MM.1S (cell line): Measurements from ENCODE around the gene EDC4.

Experiments
- DNase-seq: peaks from one replicate; pipeline ENCODE4 v3.0.0-alpha.2; 2015
- H2AFZ ChIP-seq: fragments of 300-600 bp; sonication (generic); 2 replicates; pipeline ENCODE4 v1.6.0; 2016; ENCODE audit warnings: antibody characterized with exemption, low read length
- H3F3A ChIP-seq: fragments of 300-600 bp; sonication (generic); 2 replicates; pipeline ENCODE4 v1.6.1; 2016; ENCODE audit warnings: mild to moderate bottlenecking, antibody characterized with exemption, low read length, moderate library complexity, mixed read lengths; ENCODE audit not compliant: insufficient read depth
- H3K27ac ChIP-seq: fragments of 300-600 bp; sonication (generic); 2 replicates; pipeline ENCODE4 v1.5.1; 2016; ENCODE audit warnings: mild to moderate bottlenecking, low read length
- H3K27me3 ChIP-seq: fragments of 300-600 bp; sonication (generic); replicated peaks from 2 replicates; pipeline ENCODE4 v1.6.0; 2016; ENCODE audit warnings: low read length; ENCODE audit not compliant: insufficient read depth
- H3K36me3 ChIP-seq: fragments of 300-600 bp; sonication (generic); replicated peaks from 2 replicates; pipeline ENCODE4 v1.6.1; 2016; ENCODE audit warnings: mild to moderate bottlenecking, low read length, mixed read lengths; ENCODE audit not compliant: insufficient read depth
- H3K4me1 ChIP-seq: fragments of 300-600 bp; sonication (generic); 2 replicates; pipeline ENCODE4 v1.6.1; 2016; ENCODE audit warnings: low read length, mixed read lengths
- H3K4me2 ChIP-seq: fragments of 300-600 bp; sonication (generic); 2 replicates; pipeline ENCODE4 v1.6.0; 2016; ENCODE audit warnings: low read depth, low read length
- H3K4me3 ChIP-seq: fragments of 300-600 bp; sonication (generic); 2 replicates; pipeline ENCODE4 v1.5.1; 2016; ENCODE audit warnings: low read length, mixed read lengths
- H3K79me2 ChIP-seq: fragments of 300-600 bp; sonication (generic); 2 replicates; pipeline ENCODE4 v1.6.1; 2016; ENCODE audit warnings: mixed run types, low read length, mixed read lengths
- H3K9ac ChIP-seq: fragments of 300-600 bp; sonication (generic); 2 replicates; pipeline ENCODE4 v1.6.1; 2016; ENCODE audit warnings: low read length, mixed read lengths
- H3K9me2 ChIP-seq: fragments of 300-600 bp; sonication (generic); replicated peaks from 2 replicates; pipeline ENCODE4 v1.6.1; 2016; ENCODE audit warnings: mild to moderate bottlenecking, low read length, mixed read lengths; ENCODE audit not compliant: insufficient read depth
- H3K9me3 ChIP-seq: fragments of 300-600 bp; sonication (generic); replicated peaks from 2 replicates; pipeline ENCODE4 v1.6.1; 2016; ENCODE audit warnings: mild to moderate bottlenecking, low read length, mixed read lengths; ENCODE audit not compliant: insufficient read depth
- H4K20me1 ChIP-seq: fragments of 300-600 bp; sonication (generic); 2 replicates; pipeline ENCODE4 v1.6.1; 2016; ENCODE audit warnings: mild to moderate bottlenecking, low read length, moderate library complexity, mixed read lengths; ENCODE audit not compliant: insufficient read depth
- EZH2 ChIP-seq: fragments of 300-600 bp; sonication (generic); optimal IDR thresholded peaks from 2 replicates; pipeline ENCODE3; 2017; ENCODE audit warnings: low read depth, mild to moderate bottlenecking, antibody characterized with exemption, low read length, mixed read lengths
- EZH2phosphoT487 ChIP-seq: fragments of 300-600 bp; sonication (generic); IDR thresholded peaks from 2 replicates; pipeline ENCODE4 v1.6.1; 2018; ENCODE audit warnings: antibody characterized with exemption, low read length
- TF ChIP-seq, protein P1 (sequence below): fragments of 300-600 bp; sonication (generic); IDR thresholded peaks from 2 replicates; pipeline ENCODE4 v1.5.1; 2016; ENCODE audit warnings: antibody characterized with exemption, low read length, mixed read lengths

Gene EDC4

DNA sequence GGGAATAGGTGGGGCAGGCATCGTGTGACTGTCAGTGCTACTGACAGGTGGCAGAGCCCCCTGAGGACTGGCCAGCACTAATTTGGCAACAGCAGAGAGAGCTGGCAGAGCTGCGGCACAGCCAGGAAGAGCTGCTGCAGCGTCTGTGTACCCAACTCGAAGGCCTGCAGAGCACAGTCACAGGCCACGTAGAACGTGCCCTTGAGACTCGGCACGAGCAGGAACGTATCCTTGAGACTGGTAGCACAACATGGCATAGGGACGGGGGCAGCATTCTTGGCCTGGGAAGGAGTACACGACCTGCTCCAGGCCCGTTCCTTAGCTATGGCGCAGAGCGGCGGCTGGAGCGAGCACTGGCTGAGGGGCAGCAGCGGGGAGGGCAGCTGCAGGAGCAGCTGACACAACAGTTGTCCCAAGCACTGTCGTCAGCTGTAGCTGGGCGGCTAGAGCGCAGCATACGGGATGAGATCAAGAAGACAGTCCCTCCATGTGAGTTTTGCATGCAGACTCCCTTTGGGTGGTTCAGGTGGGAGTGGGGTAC, 8.8 kb downstream of the EDC4 start:
- no peaks in the 10 kb centered on the region for H3K9me3 ChIP-seq
- no peak for TF ChIP-seq EZH2phosphoT487
- TF ChIP-seq EZH2, result no peak
- TF ChIP-seq, protein P1, sequence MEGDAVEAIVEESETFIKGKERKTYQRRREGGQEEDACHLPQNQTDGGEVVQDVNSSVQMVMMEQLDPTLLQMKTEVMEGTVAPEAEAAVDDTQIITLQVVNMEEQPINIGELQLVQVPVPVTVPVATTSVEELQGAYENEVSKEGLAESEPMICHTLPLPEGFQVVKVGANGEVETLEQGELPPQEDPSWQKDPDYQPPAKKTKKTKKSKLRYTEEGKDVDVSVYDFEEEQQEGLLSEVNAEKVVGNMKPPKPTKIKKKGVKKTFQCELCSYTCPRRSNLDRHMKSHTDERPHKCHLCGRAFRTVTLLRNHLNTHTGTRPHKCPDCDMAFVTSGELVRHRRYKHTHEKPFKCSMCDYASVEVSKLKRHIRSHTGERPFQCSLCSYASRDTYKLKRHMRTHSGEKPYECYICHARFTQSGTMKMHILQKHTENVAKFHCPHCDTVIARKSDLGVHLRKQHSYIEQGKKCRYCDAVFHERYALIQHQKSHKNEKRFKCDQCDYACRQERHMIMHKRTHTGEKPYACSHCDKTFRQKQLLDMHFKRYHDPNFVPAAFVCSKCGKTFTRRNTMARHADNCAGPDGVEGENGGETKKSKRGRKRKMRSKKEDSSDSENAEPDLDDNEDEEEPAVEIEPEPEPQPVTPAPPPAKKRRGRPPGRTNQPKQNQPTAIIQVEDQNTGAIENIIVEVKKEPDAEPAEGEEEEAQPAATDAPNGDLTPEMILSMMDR, result no peak
- H3K36me3 ChIP-seq, result no peaks in the 10 kb centered on the region; the same call in none of the 2 replicates
- H3K9me2 ChIP-seq, result no peaks in the 10 kb centered on the region
- H3F3A ChIP-seq, result no peaks in the 10 kb centered on the region
- H3K4me1 ChIP-seq, result no peaks in the 10 kb centered on the region
- H3K9ac ChIP-seq, result no peak overlapping the region
- H3K27me3 ChIP-seq, result no peaks in the 10 kb centered on the region
- DNase-seq, result no peak
- no peak overlapping the region for H3K4me2 ChIP-seq
- no peak overlapping the region for H3K27ac ChIP-seq
- no peak overlapping the region for H2AFZ ChIP-seq
- H3K79me2 ChIP-seq, result peaks cover 6% of the 10 kb centered on the region
- H3K4me3 ChIP-seq, result no peak overlapping the region
- no peaks in the 10 kb centered on the region for H4K20me1 ChIP-seq

DNA sequence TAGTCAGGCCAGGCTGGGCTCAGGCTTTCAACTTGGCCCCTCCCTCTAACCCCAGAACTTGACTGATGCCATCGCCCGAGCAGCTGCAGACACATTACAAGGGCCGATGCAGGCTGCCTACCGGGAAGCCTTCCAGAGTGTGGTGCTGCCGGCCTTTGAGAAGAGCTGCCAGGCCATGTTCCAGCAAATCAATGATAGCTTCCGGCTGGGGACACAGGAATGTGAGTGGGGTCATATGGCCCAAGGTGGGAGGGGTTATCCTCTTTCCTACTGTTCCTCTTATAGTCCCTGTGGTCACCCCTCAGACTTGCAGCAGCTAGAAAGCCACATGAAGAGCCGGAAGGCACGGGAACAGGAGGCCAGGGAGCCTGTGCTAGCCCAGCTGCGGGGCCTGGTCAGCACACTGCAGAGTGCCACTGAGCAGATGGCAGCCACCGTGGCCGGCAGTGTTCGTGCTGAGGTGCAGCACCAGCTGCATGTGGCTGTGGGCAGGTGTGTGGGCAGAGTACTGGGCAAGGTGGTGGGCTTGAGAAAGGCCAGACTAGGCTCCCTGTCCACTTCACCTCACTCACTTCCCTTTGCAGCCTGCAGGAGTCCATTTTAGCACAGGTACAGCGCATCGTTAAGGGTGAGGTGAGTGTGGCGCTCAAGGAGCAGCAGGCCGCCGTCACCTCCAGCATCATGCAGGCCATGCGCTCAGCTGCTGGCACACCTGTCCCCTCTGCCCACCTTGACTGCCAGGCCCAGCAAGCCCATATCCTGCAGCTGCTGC, 9.7 kb downstream of the EDC4 start:
- H3K9me2 ChIP-seq, result no peaks in the 10 kb centered on the region
- H2AFZ ChIP-seq, result no peak overlapping the region
- no peaks in the 10 kb centered on the region for H3K79me2 ChIP-seq
- H3K27ac ChIP-seq, result no peak overlapping the region
- no peaks in the 10 kb centered on the region for H3K4me1 ChIP-seq
- no peaks in the 10 kb centered on the region for H3K9me3 ChIP-seq
- H3F3A ChIP-seq, result no peaks in the 10 kb centered on the region
- TF ChIP-seq EZH2 (no peak), EZH2phosphoT487 (no peak)
- TF ChIP-seq, protein P1, result no peak
- DNase-seq, result no peak
- H3K9ac ChIP-seq, result no peak overlapping the region
- no peak overlapping the region for H3K4me3 ChIP-seq
- H4K20me1 ChIP-seq, result no peaks in the 10 kb centered on the region
- no peaks in the 10 kb centered on the region for H3K27me3 ChIP-seq
- H3K36me3 ChIP-seq, result no peaks in the 10 kb centered on the region; the same call in none of the 2 replicates
- H3K4me2 ChIP-seq, result no peak overlapping the region

DNA sequence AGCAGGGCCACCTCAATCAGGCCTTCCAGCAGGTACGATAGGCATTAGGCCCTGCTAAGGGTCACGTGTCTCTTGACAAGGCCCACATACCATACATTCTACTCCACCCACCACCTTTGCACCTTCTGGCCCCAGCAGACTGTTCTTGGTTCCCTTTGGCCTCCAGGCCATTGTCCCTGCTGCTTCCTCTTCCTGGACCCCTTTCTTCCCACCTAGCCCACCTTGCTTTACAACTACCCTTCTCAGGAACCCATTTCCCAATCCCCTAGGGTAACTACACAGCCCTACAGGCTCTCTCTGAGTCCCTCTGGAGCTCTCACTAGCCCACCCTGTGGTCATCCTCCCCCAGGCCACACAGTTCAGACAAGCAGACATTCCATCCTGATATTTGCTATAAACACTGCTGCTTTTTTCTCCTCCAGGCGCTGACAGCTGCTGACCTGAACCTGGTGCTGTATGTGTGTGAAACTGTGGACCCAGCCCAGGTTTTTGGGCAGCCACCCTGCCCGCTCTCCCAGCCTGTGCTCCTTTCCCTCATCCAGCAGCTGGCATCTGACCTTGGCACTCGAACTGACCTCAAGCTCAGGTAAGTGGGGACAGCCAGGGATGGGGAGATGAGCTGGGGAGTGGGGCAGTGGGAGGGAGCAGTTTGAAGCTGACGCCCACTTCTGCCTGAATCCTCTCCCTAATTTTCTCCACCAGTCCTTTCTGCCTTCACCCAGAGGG, 10.5 kb downstream of the EDC4 start:
- Histone ChIP-seq H3K4me2 (no peak overlapping the region), H3K36me3 (no peaks in the 10 kb centered on the region; the same call in none of the 2 replicates), H4K20me1 (no peaks in the 10 kb centered on the region), H3K4me3 (no peak overlapping the region), H3K9me2 (no peaks in the 10 kb centered on the region), H3K9me3 (no peaks in the 10 kb centered on the region), H3K9ac (no peak overlapping the region), H3K27ac (no peak overlapping the region), H2AFZ (no peak overlapping the region), H3K4me1 (no peaks in the 10 kb centered on the region), H3K27me3 (no peaks in the 10 kb centered on the region), H3F3A (no peaks in the 10 kb centered on the region), H3K79me2 (no peaks in the 10 kb centered on the region)
- no peak for DNase-seq
- TF ChIP-seq EZH2 (no peak), EZH2phosphoT487 (no peak)
- TF ChIP-seq, protein P1, result no peak
